Right cardiac atrium (tissue), 5 donors: ENCODE results near the gene ASXL1. TPM values are rescaled to one million over a fixed set of nuclear protein-coding genes. Genes with fewer than 3 reads are reported as not detected.
A peak's percentile ranks its signal among the peaks of the same experiment; 100 is the strongest.

Experiments used
- ATAC-seq, 2 donors: fragments of 200-7000 bp; cut with Tn5 transposase; one replicate each; pipeline versions ENCODE4 v1.8.0 to v1.9.1; 2020; ENCODE audit warnings: moderate library complexity in 2 of 2, mild to moderate bottlenecking in 1 of 2
- DNase-seq, 3 donors: peaks; one replicate each; pipeline ENCODE4 v3.0.0-alpha.2; 2020
- H3K27ac ChIP-seq: one replicate; pipeline ENCODE4 v1.5.1; 2013; ENCODE audit warnings: mild to moderate bottlenecking, low read length, control low read depth, moderate library complexity
- H3K27me3 ChIP-seq: one replicate; pipeline ENCODE4 v1.6.1; 2013; ENCODE audit not compliant: control insufficient read depth, insufficient read depth
- H3K4me1 ChIP-seq: one replicate; pipeline ENCODE4 v1.6.1; 2013; ENCODE audit warnings: low read length; ENCODE audit not compliant: control insufficient read depth, insufficient read depth
- H3K4me3 ChIP-seq: one replicate; pipeline ENCODE4 v1.5.1; 2013; ENCODE audit warnings: low read length, control low read depth
- H3K9me3 ChIP-seq: one replicate; pipeline ENCODE4 v1.6.1; 2013; ENCODE audit warnings: low read length; ENCODE audit not compliant: control insufficient read depth
- WGBS: extraction: QIAGEN DNeasy Blood & Tissue Kit; methylation state at CpG from one replicate; pipeline ENCODE4 v1.1.7; 2013; 5-methylcytosine and 5-hydroxymethylcytosine counted together
- intact Hi-C, 4 donors: fragments of 100-400 bp; cut with DNase I; formaldehyde crosslinking; loops; one replicate each; pipeline versions ENCODE4 v1.11.0 to v1.14.0; 2022 to 2023
- polyA plus RNA-seq: library from polyadenylated mRNA; stranded (reverse); fragments of 200-250 nt; gene quantifications from one replicate; pipeline ENCODE4 v1.2.3, GENCODE V29; 2013
- total RNA-seq, 4 donors: library from RNA; stranded (reverse); fragmentation: NEBNext Ultra II Directional; extraction: Animal tissue kit (Norgen Biotek cat#: 25700); gene quantifications; one replicate each; pipeline ENCODE4 v1.2.1, GENCODE V29; 2021
- donor health status: healthy with polysubstance abuse.
- donor health status: DM: no; HTN: yes; CAD: no.
- donor health status: DM: no; HTN: no; CAD: no.
- donor health status: DM: no; HTN: yes; CAD: no; lungs with severe emphysema.
- donor health status: DM: yes; HTN: yes; CAD: no.

The ASXL1 gene
- total and polyA plus RNA-seq, 5 donors = 19.1 to 51.3 (median 37.0) TPM

DNA sequence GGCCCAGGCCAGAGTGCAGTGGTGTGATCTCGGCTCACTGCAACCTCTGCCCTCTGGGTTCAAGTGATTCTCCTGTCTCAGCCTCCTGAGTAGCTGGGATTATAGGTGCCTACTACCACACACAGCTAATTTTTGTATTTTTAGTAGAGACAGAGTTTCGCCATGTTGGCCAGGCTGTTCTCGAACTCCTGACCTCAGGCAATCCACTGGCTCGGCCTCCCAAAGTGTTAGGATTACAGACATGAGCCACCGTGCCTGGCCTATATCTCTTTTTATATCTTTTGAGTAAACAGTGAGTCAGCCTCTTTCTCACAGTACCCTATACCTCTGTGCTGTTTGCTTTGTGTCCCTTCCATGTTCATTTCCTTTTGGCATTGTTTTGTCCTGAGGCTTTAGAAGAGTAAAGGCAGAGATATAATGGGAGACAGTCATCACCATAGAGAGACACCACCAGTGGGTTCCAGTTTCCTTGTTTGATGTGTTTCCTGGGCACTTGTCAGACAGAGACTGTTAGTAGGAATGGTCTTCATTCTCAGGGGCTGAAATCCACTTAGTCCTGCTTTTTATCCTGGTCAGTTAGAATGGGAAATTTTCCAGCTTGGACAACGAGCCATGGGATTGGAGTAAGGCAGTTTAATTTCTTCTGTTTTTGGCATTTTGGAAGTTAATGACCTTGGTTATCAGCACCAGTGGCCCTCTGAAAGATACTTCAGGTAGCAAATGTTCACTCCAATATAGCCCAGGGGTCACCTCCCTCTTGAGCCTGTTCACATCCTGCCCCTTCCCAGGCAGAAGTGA lies 32.2 kb upstream of the ASXL1 start:
- DNase-seq = no peak
- ATAC-seq = peak in 1 of 2 donors; percentile 77
- WGBS = 66% methylated on average over 6 of the region's 6 CpGs
- H3K9me3 ChIP-seq = no peaks in the 10 kb centered on the region
- intact Hi-C loops = no loop called here
- H3K27ac ChIP-seq = peak overlapping the region; percentile 57
- no peaks in the 10 kb centered on the region for H3K4me1 ChIP-seq
- no peak overlapping the region for H3K4me3 ChIP-seq
- H3K27me3 ChIP-seq = no peaks in the 10 kb centered on the region

DNA sequence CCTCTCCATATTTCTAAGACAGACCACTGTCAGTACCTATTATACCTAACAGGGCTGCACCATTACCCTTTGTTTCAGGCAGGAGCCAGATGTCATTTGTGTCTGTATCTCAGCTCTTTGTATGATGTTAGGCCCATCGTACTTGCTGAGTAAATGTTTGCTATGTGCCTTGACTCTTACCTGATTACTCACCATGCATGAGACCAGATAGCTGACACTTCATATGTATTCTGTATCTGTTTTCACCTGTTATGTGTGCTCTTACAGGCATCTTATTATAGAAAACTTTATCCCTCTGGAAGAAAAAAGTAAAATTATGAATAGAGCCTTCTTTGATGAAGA lies 31.7 kb upstream of the ASXL1 start:
- peak in 1 of 2 donors; percentile 6 for ATAC-seq

DNA sequence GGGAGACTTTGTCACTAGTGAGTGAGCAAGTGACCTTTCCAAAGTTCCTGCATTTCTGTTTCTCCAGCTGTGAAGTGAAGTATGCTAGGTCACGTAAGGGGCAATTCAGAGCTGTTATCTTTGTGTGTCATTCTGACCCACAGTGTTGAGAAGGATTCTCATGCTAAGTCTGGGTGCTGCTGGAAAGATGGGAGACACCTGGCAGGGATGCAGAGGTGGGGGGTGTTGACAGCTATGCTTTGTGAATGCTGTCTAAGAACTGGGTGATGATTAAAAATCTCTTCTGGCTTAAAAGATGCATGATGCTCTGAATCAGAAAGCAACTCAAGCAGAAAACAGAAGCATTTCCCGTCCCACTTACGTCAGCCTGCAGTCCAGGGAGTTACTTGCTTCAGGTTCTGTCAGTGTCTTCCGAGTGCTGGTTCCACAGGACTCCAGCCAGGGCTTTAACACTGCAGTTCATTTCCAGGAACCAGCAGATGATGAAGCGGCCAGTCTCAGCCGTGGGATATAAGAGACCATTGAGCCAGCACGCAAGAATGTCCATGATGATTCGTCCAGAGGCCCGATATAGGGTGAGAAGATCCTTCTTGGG lies 30.9 kb upstream of the ASXL1 start:
- DNase-seq (no peak), ATAC-seq (peak; percentile 35 to 76)
- H3K9me3 ChIP-seq = no peaks in the 10 kb centered on the region
- 55% methylated on average over 9 of the region's 9 CpGs for WGBS
- intact Hi-C loops = no loop called here
- no peak overlapping the region for H3K4me3 ChIP-seq
- no peaks in the 10 kb centered on the region for H3K4me1 ChIP-seq
- H3K27me3 ChIP-seq = no peaks in the 10 kb centered on the region
- no peak overlapping the region for H3K27ac ChIP-seq

More for the DNA sequence above, 31.7 kb upstream of the ASXL1 start:
- 47% methylated on average over 1 of the region's 1 CpG for WGBS
- Histone ChIP-seq H3K4me3 (no peak overlapping the region), H3K27me3 (no peaks in the 10 kb centered on the region), H3K4me1 (no peaks in the 10 kb centered on the region), H3K27ac (peak overlapping the region; percentile 57), H3K9me3 (no peaks in the 10 kb centered on the region)
- intact Hi-C loops = no loop called here
- DNase-seq = no peak

DNA sequence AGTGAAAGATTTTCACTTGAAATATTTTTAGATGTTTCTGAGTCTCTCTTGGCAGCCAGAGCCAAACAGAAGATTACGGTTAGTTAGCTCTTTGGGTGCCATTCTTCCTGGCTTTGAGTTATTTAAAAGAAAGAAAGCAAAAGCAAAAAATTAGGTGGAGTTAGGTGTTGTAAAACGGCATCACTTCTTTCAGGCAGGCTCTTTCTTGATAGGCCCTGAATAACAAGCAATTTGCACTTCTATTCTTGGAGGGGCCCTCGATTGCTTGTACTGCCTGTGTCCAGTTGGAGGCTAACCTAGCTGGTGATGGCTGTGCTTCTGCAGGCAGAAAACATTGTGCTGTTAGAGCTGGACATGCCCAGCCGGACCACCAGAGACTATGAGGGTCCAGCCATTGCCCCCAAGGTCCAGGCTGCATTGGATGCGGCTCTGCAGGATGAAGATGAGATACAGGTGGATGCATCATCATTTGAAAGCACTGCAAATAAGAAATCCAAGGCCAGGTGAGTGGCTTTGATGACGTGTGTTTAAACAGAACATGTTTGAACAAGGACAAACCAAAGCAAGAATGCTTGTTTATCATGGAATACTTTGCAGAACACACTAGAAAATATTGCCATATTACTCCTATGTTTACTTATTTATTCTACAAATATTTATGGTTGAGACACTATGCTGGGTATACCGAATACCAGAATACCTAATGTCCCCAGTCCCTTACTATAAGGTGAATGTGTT lies 28.1 kb upstream of the ASXL1 start:
- ATAC-seq (no peak), DNase-seq (no peak)
- no peaks in the 10 kb centered on the region for H3K9me3 ChIP-seq
- H3K4me1 ChIP-seq = peaks cover 3% of the 10 kb centered on the region
- H3K27me3 ChIP-seq = no peaks in the 10 kb centered on the region
- intact Hi-C loops = no loop called here
- no peak overlapping the region for H3K27ac ChIP-seq
- H3K4me3 ChIP-seq = no peak overlapping the region
- 82% methylated on average over 7 of the region's 7 CpGs for WGBS

DNA sequence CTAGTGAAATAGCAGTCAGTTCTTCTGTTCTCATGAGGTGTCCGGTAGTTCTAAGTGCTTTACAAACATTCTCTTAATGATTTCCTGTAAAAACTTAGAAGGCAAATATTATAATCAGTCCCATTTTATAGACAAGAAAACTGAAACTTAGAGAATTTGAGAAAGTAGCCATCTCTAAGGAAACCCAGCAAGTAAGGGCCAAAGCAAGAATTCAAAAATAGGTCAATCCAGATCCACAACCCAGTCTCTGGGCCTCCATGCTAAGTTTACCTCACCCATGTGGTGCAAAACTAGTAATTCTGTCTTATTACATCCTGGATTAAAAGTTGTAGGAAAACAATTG lies 27.6 kb upstream of the ASXL1 start:
- Histone ChIP-seq H3K4me1 (peaks cover 3% of the 10 kb centered on the region), H3K27me3 (no peaks in the 10 kb centered on the region), H3K9me3 (no peaks in the 10 kb centered on the region), H3K4me3 (no peak overlapping the region), H3K27ac (no peak overlapping the region)
- 76% methylated on average over 1 of the region's 1 CpG for WGBS
- DNase-seq = no peak
- intact Hi-C loops = no loop called here
- ATAC-seq = no peak

DNA sequence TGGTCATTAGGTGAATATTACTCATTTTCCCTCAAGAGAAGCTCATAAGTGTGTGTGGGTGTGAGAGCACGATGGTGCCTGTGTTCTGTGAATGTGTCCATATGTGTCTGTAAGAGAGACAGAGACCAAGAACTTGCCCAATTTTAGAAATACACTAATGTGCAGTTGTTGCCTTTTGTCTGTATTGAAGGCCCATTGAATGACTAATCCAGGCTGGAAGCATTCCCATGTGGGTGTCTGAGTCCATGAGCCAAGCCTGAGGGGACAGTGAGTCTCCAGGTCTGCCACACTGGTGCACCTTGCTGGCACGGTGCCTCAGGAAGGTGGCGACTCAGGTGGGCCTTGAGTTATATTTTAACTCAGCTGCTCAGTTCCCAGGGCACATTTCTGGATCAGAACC lies 25.5 kb upstream of the ASXL1 start:
- no peaks in the 10 kb centered on the region for H3K27me3 ChIP-seq
- DNase-seq = peak in 1 of 3 donors; percentile 57
- intact Hi-C loops = no loop called here
- WGBS = 71% methylated on average over 3 of the region's 3 CpGs
- ATAC-seq = peak in 1 of 2 donors; percentile 22
- H3K27ac ChIP-seq = peak overlapping the region; percentile 59
- H3K4me3 ChIP-seq = no peak overlapping the region
- peaks cover 3% of the 10 kb centered on the region for H3K4me1 ChIP-seq
- H3K9me3 ChIP-seq = no peaks in the 10 kb centered on the region

DNA sequence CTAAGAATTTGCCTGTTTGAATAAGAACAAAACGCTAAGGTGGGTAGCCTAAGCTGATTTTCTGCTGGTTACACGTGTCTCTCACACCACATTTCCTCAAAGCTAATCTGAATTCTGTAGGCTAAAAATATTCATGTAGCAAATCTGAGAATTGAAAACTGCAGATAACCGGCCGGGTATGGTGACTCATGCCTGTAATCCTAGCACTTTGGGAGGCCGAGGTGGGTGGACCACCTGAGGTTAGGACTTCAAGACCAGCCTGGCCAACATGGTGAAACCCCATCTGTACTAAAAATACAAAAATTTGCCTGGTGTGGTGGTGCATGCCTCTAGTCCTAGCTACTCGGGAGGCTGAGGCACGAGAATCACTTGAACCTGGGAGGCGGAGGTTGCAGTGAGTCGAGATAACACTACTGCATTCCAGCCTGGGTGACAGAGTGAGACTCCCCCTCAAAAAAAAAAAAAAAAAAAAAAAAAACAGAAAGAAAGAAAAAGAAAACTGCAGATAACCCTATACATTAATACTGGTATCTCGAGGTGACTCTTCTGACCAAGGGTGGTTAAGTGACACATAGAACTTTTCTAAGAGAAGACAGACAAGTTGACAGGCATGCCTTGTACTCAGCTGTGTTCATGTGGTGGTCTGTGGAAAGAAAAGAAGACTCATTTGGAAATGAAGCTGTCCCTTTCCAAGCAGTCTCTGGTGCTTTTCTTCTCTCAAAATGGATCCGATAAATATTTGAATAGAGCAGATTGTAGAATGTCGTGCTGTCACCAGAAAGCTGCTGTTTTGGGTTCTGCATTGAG lies 24.7 kb upstream of the ASXL1 start:
- no peak for DNase-seq
- Histone ChIP-seq H3K27ac (peak overlapping the region; percentile 95), H3K9me3 (no peaks in the 10 kb centered on the region), H3K4me1 (peaks cover 3% of the 10 kb centered on the region), H3K27me3 (no peaks in the 10 kb centered on the region), H3K4me3 (no peak overlapping the region)
- WGBS = 58% methylated on average over 12 of the region's 12 CpGs
- intact Hi-C loops = no loop called here
- ATAC-seq = no peak

DNA sequence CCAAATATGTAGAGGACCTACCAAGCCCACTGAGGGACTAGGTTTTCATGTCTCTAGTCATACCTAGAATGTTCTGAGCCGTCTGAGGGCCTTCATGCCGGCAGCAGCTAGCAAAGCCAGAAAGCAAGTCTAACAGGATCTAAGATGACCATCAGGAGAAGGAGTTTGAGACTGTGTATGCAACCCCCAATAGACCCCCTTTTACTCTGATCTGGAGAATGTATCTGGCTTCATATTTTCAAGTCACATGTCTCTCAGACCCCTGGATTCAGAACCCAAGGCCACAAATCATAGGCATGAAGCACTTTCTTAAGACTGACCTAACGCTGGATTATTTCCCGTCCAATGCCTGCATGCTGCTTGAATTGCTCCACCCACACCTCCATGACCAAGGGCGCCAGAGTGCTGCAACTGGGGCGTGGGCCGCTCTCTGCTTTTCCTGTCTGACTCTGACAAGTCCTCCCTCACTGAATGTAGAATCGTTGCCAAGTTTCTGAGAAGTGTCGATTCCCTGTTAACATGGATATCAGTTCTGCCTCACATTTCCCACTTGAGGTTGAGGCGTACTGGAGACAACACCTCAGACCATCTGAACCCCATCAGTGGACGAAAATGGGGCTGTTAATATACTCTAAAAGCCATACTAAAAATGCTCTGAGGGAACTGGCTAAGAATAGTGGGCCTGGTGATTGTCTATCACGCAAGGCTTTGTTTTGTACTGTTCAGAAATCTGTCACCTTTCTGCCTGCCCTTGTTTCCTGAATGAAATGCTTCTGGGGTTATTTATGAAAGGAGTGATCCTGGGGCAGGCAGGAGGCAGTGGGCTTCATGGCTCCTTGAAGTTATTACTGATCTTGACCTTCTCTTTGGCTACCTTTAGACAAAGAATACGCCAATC lies 23.9 kb upstream of the ASXL1 start:
- ATAC-seq (peak; percentile 89 to 95), DNase-seq (peak; percentile 82 to 89 (median 89))
- intact Hi-C loops = no loop called here
- whole genome bisulfite sequencing = 26% methylated on average over 13 of the region's 13 CpGs
- Histone ChIP-seq H3K27ac (peak overlapping the region; percentile 95), H3K4me1 (peaks cover 3% of the 10 kb centered on the region), H3K4me3 (no peak overlapping the region), H3K9me3 (no peaks in the 10 kb centered on the region), H3K27me3 (no peaks in the 10 kb centered on the region)

DNA sequence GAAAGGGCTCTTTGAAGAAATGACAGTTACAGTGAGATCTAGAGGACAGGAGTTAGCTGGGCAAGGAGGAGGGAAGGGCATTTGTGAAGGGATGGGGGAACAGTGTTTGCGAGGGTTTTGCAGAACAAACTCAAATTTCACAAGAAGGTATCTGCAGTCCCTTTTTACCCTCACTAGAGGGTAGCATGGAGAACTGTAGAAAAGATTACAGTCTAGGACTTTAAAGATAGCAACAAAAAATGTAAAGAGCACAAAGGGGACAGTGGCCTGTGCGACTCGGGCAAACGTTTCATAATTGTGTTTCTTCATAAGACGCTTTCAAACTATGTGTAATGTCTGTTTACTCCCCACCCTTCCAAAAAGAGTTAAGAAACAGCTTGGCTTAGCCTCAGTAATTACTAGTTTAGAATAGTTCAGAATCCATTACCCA lies 21.2 kb upstream of the ASXL1 start:
- Histone ChIP-seq H3K9me3 (no peaks in the 10 kb centered on the region), H3K4me1 (peaks cover 3% of the 10 kb centered on the region), H3K27ac (no peak overlapping the region), H3K4me3 (no peak overlapping the region), H3K27me3 (no peaks in the 10 kb centered on the region)
- DNase-seq (no peak), ATAC-seq (no peak)
- intact Hi-C loops = no loop called here
- 21% methylated on average over 5 of the region's 5 CpGs for WGBS
